OCI-LY1 (cell line): ENCODE measurements around the gene PPP1R7.

Experiments used
- CTCF ChIP-seq: fragments of 200-600 bp; sonication (generic), shearing (Covaris generic); IDR thresholded peaks from 2 replicates; pipeline ENCODE4 v1.5.1; 2017; ENCODE audit warnings: mild to moderate bottlenecking, antibody characterized with exemption, low read length, moderate library complexity, mixed read lengths
- EZH2 ChIP-seq: fragments of 200-600 bp; sonication (generic), shearing (Covaris generic); IDR thresholded peaks from 2 replicates; pipeline ENCODE4 v1.8.0; 2017; ENCODE audit warnings: borderline replicate concordance, mixed run types, mild to moderate bottlenecking, antibody characterized with exemption, low read length, moderate library complexity, mixed read lengths

GRCh38 chr2:241232736-241233575, 82.7 kb downstream of the PPP1R7 start:
- TF ChIP-seq CTCF, result no peak
- no peak for TF ChIP-seq EZH2
